ENCODE results near the gene C11orf98.

- TF ChIP-seq, protein P1, sequence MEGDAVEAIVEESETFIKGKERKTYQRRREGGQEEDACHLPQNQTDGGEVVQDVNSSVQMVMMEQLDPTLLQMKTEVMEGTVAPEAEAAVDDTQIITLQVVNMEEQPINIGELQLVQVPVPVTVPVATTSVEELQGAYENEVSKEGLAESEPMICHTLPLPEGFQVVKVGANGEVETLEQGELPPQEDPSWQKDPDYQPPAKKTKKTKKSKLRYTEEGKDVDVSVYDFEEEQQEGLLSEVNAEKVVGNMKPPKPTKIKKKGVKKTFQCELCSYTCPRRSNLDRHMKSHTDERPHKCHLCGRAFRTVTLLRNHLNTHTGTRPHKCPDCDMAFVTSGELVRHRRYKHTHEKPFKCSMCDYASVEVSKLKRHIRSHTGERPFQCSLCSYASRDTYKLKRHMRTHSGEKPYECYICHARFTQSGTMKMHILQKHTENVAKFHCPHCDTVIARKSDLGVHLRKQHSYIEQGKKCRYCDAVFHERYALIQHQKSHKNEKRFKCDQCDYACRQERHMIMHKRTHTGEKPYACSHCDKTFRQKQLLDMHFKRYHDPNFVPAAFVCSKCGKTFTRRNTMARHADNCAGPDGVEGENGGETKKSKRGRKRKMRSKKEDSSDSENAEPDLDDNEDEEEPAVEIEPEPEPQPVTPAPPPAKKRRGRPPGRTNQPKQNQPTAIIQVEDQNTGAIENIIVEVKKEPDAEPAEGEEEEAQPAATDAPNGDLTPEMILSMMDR (conservative IDR thresholded peaks at IDR 0.05; ENCODE audit: low read length): no peak
- TF ChIP-seq EZH2phosphoT487 (IDR thresholded peaks at IDR 0.05; ENCODE audit: borderline replicate concordance): no peak
These were observed 47.3 kb upstream of the C11orf98 start for GRCh38 chr11:62712276-62712812.

Data from Loucy (cell line).